ENCODE data around the gene EMSY. TPM values are rescaled to one million over a fixed set of nuclear protein-coding genes. Genes with fewer than 3 reads are reported as not detected.

The EMSY gene
- total and polyA plus RNA-seq, 2 of the 13 experiments (the other 11 are each of a cell fraction or from before 2014, with no cell fraction given), result 11.6 to 18.5 TPM

DNA sequence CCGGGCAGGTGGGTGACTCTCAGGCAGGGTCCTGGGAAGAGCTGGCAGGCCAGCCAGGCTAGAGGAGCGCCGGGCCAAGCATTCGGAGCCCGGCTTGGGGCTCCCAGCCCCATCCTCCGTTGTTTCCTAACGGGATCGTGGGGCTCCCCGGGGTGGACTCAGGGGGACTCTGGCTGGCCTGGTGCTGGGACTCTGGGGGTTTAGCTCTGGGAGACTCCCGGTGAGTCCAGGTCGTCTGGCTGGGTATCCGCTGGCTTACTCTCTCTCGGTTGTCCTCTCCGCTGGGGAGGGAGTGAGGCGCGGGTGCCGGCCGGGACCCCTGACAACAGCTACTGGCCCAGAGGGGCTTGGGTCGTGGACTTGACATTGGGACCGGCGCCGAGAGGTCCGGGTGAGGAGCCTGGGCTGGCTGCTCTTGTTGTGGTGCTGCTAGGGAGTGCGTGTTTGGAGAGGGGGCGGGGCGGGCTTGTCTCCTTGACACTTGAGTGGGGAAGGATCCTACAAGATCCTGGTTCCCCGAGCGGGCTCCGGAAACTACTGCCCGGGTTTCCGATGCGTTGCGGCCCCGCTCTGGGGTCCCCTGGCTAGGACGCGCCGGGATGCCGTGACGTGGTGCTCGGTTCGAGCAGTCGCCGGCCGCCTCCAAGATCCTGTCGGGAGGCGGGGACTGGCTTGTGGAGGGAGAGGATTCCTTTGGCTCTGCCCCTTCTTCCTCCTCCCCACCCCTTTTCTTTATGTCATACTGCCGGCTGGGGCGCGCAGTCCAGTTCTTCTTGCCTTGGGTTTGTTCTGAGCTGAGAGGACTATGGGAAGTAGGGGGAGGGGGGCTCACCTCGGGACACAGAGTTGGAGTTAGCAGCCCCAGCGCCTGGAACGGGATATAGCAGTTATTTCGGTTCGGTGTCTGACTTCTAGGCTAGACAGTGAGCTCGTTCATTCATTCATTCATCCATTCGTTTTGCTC lies 585 bp downstream of the EMSY start (continued):
- TF ChIP-seq RXRA (CRISPR knock-in tag; IDR thresholded peaks at IDR 0.05) (0 out of 2 replicates have a peak, but pooled peaks have one; percentile 3), TBX2 (CRISPR knock-in tag; IDR thresholded peaks at IDR 0.05; ENCODE audit: borderline replicate concordance) (peak; percentile 34; the same call in 1 of the 2 replicates), NFKBIZ (CRISPR knock-in tag; IDR thresholded peaks at IDR 0.05) (no peak), HMGA1 (CRISPR knock-in tag; conservative IDR thresholded peaks at IDR 0.05) (no peak), CREM (IDR thresholded peaks at IDR 0.05) (peak; percentile 19; the same call in 1 of the 2 replicates), CREM (CRISPR knock-in tag; IDR thresholded peaks at IDR 0.05) (no peak), ZNF292 (CRISPR knock-in tag; IDR thresholded peaks at IDR 0.05; ENCODE audit: borderline replicate concordance, low read depth) (no peak), WIZ (CRISPR knock-in tag; IDR thresholded peaks at IDR 0.05) (no peak), GMEB2 (CRISPR knock-in tag; IDR thresholded peaks at IDR 0.05; ENCODE audit: low read depth) (no peak), ZBTB42 (CRISPR knock-in tag; IDR thresholded peaks at IDR 0.05) (no peak), ZNF205 (CRISPR knock-in tag; IDR thresholded peaks at IDR 0.05) (no peak), CCAR2 (optimal IDR thresholded peaks at IDR 0.05; ENCODE audit: low read depth, low read length) (no peak), ZNF235 (CRISPR knock-in tag; IDR thresholded peaks at IDR 0.05; ENCODE audit: borderline replicate concordance) (no peak), KMT2B (CRISPR knock-in tag; IDR thresholded peaks at IDR 0.05) (peak; percentile 39; the same call in 1 of the 2 replicates), NR2C2 (CRISPR knock-in tag; IDR thresholded peaks at IDR 0.05; ENCODE audit: borderline replicate concordance) (no peak), ZSCAN29 (CRISPR knock-in tag; conservative IDR thresholded peaks at IDR 0.05) (0 out of 2 replicates have a peak, but pooled peaks have one; percentile 3), ZNF317 (CRISPR knock-in tag; IDR thresholded peaks at IDR 0.05) (no peak), ZNF280B (CRISPR knock-in tag; IDR thresholded peaks at IDR 0.05; ENCODE audit: borderline replicate concordance) (no peak; the same call in 1 of the 2 replicates), SP1 (IDR thresholded peaks at IDR 0.05) (no peak), SP1 (CRISPR knock-in tag; IDR thresholded peaks at IDR 0.05) (0 out of 2 replicates have a peak, but pooled peaks have one; percentile 19), HOXD1 (CRISPR knock-in tag; IDR thresholded peaks at IDR 0.05) (0 out of 2 replicates have a peak, but pooled peaks have one; percentile 6)
- TF ChIP-seq, protein P1, sequence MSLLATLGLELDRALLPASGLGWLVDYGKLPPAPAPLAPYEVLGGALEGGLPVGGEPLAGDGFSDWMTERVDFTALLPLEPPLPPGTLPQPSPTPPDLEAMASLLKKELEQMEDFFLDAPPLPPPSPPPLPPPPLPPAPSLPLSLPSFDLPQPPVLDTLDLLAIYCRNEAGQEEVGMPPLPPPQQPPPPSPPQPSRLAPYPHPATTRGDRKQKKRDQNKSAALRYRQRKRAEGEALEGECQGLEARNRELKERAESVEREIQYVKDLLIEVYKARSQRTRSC (CRISPR knock-in tag; IDR thresholded peaks at IDR 0.05; ENCODE audit: low read depth), result no peak
- TF ChIP-seq, protein P2, sequence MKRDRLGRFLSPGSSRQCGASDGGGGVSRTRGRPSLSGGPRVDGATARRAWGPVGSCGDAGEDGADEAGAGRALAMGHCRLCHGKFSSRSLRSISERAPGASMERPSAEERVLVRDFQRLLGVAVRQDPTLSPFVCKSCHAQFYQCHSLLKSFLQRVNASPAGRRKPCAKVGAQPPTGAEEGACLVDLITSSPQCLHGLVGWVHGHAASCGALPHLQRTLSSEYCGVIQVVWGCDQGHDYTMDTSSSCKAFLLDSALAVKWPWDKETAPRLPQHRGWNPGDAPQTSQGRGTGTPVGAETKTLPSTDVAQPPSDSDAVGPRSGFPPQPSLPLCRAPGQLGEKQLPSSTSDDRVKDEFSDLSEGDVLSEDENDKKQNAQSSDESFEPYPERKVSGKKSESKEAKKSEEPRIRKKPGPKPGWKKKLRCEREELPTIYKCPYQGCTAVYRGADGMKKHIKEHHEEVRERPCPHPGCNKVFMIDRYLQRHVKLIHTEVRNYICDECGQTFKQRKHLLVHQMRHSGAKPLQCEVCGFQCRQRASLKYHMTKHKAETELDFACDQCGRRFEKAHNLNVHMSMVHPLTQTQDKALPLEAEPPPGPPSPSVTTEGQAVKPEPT (CRISPR knock-in tag; IDR thresholded peaks at IDR 0.05; ENCODE audit: low read depth), result no peak
